K562 (cell line): ENCODE data around the gene KRI1. TPM values are rescaled to one million over a fixed set of nuclear protein-coding genes. Genes with fewer than 3 reads are reported as not detected.
A peak's percentile ranks its signal among the peaks of the same experiment; 100 is the strongest.

Experiments
- BRD4 ChIP-seq: fragments of 200-600 bp; sonication (generic); IDR thresholded peaks from 2 replicates; pipeline ENCODE4 v1.6.1; 2017; ENCODE audit warnings: inconsistent platforms
- CBFB ChIP-seq: sonication (generic); formaldehyde crosslinking; IDR thresholded peaks from 2 replicates; pipeline ENCODE4 v1.4.0; 2020; ENCODE audit warnings: mild to moderate bottlenecking, missing genetic modification reagents
- CLOCK ChIP-seq: fragments of 250-450 bp; sonication (Bioruptor Pico); IDR thresholded peaks from 2 replicates; pipeline ENCODE4 v1.4.0; 2020; ENCODE audit warnings: mild to moderate bottlenecking, moderate library complexity, borderline replicate concordance
- DIDO1 ChIP-seq: fragments of 450-650 bp; IDR thresholded peaks from 2 replicates; pipeline ENCODE4 v1.6.1; 2016; ENCODE audit warnings: low read depth, missing biosample characterization, missing genetic modification characterization
- E2F5 ChIP-seq: sonication (generic); formaldehyde crosslinking; IDR thresholded peaks from 2 replicates; pipeline ENCODE4 v1.8.0; 2022; ENCODE audit warnings: mild to moderate bottlenecking, missing genetic modification reagents
- EWSR1 ChIP-seq: fragments of 450-650 bp; IDR thresholded peaks from 2 replicates; pipeline ENCODE4 v1.6.1; 2018; ENCODE audit warnings: borderline replicate concordance, mild to moderate bottlenecking, low read depth, moderate library complexity; ENCODE audit not compliant: partially characterized antibody
- NCOA4 ChIP-seq: fragments of 450-650 bp; IDR thresholded peaks from 2 replicates; pipeline ENCODE4 v1.6.1; 2018; ENCODE audit warnings: mild to moderate bottlenecking; ENCODE audit not compliant: partially characterized antibody
- PKNOX1 ChIP-seq: fragments of 450-650 bp; IDR thresholded peaks from 2 replicates; pipeline ENCODE4 v1.6.1; 2016
- POLR2B ChIP-seq: fragments of 450-650 bp; IDR thresholded peaks from 2 replicates; pipeline ENCODE4 v1.6.1; 2018; ENCODE audit warnings: low read depth; ENCODE audit not compliant: partially characterized antibody
- PTTG1 ChIP-seq: fragments of 450-650 bp; IDR thresholded peaks from 2 replicates; pipeline ENCODE4 v1.6.1; 2016; ENCODE audit warnings: low read depth, mild to moderate bottlenecking, missing genetic modification characterization, missing compliant biosample characterization
- SIN3A ChIP-seq, 2 experiments: fragments of 150-350 bp in 1 of 2; IDR thresholded peaks; 2 replicates each; pipeline ENCODE4 v1.6.1; 2011 to 2016; ENCODE audit warnings: borderline replicate concordance in 2 of 2, low read depth in 2 of 2, low read length in 2 of 2, mild to moderate bottlenecking in 2 of 2, moderate library complexity in 2 of 2; ENCODE audit not compliant: control insufficient read depth in 1 of 2
- SMAD2 ChIP-seq: fragments of 150-350 bp; IDR thresholded peaks from 2 replicates; pipeline ENCODE4 v1.6.1; 2014; ENCODE audit warnings: low read depth, mild to moderate bottlenecking, low read length
- SMARCE1 ChIP-seq: fragments of 450-650 bp; IDR thresholded peaks from 2 replicates; pipeline ENCODE4 v1.7.1; 2016; ENCODE audit warnings: mild to moderate bottlenecking
- USF1 ChIP-seq: sonication (generic); formaldehyde crosslinking; IDR thresholded peaks from 2 replicates; pipeline ENCODE4 v1.9.0; 2022; ENCODE audit warnings: mild to moderate bottlenecking, missing genetic modification reagents
- ZBTB5 ChIP-seq: fragments of 450-650 bp; IDR thresholded peaks from 2 replicates; pipeline ENCODE4 v1.6.1; 2017; ENCODE audit warnings: antibody characterized with exemption
- ZNF408 ChIP-seq: fragments of 250-450 bp; sonication (Bioruptor Pico); IDR thresholded peaks from 2 replicates; pipeline ENCODE4 v1.4.0; 2020; ENCODE audit warnings: low read depth, mild to moderate bottlenecking, moderate library complexity
- ZNF589 ChIP-seq: fragments of 200-800 bp; sonication (Bioruptor generic); IDR thresholded peaks from 2 replicates; pipeline ENCODE4 v1.6.1; 2016; ENCODE audit warnings: low read depth, missing genetic modification characterization, missing compliant biosample characterization
- ZNF668 ChIP-seq: fragments of 250-450 bp; sonication (Bioruptor Pico); IDR thresholded peaks from 2 replicates; pipeline ENCODE4 v1.8.0; 2022; ENCODE audit warnings: mild to moderate bottlenecking, inconsistent platforms
- ZNF707 ChIP-seq: fragments of 250-450 bp; sonication (Bioruptor Pico); conservative IDR thresholded peaks from 2 replicates; pipeline ENCODE4 v1.8.0; 2022; ENCODE audit warnings: inconsistent platforms, mild to moderate bottlenecking, moderate library complexity
- ZNF76 ChIP-seq: fragments of 250-450 bp; sonication (Bioruptor Pico); IDR thresholded peaks from 2 replicates; pipeline ENCODE4 v1.4.0; 2020; ENCODE audit warnings: mild to moderate bottlenecking, moderate library complexity, borderline replicate concordance
- polyA plus RNA-seq, 8 experiments: library from polyadenylated mRNA; depleted of rRNA in 4 of 8; stranded (reverse) in 5 of 8; unstranded in 3 of 8; fragments of >200 nt; fragmentation: Nextera tagmentation in 2 of 8; fragmentation: Illumina TruSeq in 1 of 8; extraction: Ambion mirVana in 2 of 8; extraction: Trizol in 1 of 8; gene quantifications; 2 replicates each; pipeline versions ENCODE4 v1.2.1 to v1.2.3, GENCODE V29; 2011 to 2014; ENCODE audit warnings: inconsistent platforms in 1 of 8, missing spikeins in 1 of 8
- total RNA-seq, 7 experiments: library from RNA; depleted of rRNA in 6 of 7; stranded (reverse); fragments of >200 nt in 6 of 7; fragmentation: Illumina TruSeq in 2 of 7; extraction: Trizol in 2 of 7; gene quantifications; 2 replicates each; pipeline versions ENCODE4 v1.2.1 to v1.2.3, GENCODE V29; 2011 to 2021; ENCODE audit warnings: low replicate concordance in 1 of 7

KRI1 gene
- total and polyA plus RNA-seq, 9 of the 15 experiments (the other 6 are each of a cell fraction or from before 2014, with no cell fraction given) = 1.1 to 50.7 (median 24.7) TPM

GRCh38 chr19:10568826-10569651 lies 3.2 kb upstream of the KRI1 start, which contains the start of gene CDKN2D (continued):
- no peak for TF ChIP-seq ZBTB5
- TF ChIP-seq SIN3A (IDR thresholded peaks at IDR 0.05; ENCODE audit: borderline replicate concordance in 2 of 2, control insufficient read depth in 1 of 2, low read depth in 2 of 2, low read length in 2 of 2) = peak in 1 of 2 experiments; percentile 67; a peak in 1 of 4 replicates
- TF ChIP-seq BRD4 = peak; percentile 72; the same call in 1 of the 2 replicates
- no peak for TF ChIP-seq SMARCE1
- no peak for TF ChIP-seq CBFB (CRISPR knock-in tag)
- no peak for TF ChIP-seq ZNF668
- TF ChIP-seq SMAD2 = no peak
- TF ChIP-seq DIDO1 = no peak
- TF ChIP-seq PTTG1 = no peak
- TF ChIP-seq CLOCK (CRISPR knock-in tag) = no peak
- TF ChIP-seq E2F5 = no peak
- peak; percentile 35 for TF ChIP-seq POLR2B
- TF ChIP-seq PKNOX1 = peak; percentile 50
- TF ChIP-seq EWSR1 = no peak
- no peak; the same call in 1 of the 2 replicates for TF ChIP-seq USF1
- no peak; the same call in 1 of the 2 replicates for TF ChIP-seq ZNF589 (CRISPR knock-in tag)
- no peak for TF ChIP-seq NCOA4
- TF ChIP-seq ZNF707 = no peak
- no peak for TF ChIP-seq ZNF76
- TF ChIP-seq ZNF408 (CRISPR knock-in tag) = no peak
